A549 (cell line): ENCODE results near the gene FBN2. TPM values are rescaled to one million over a fixed set of nuclear protein-coding genes. Genes with fewer than 3 reads are reported as not detected.

Experiments used
- ATAC-seq, 2 experiments: fragments of 200-7000 bp in 1 of 2; fragments of >200 bp in 1 of 2; cut with Nextera tagmentation in 1 of 2; cut with Tn5 transposase in 1 of 2; 3 replicates each; pipeline versions ENCODE4 v1.8.0 to v1.9.1; 2018 to 2020; ENCODE audit warnings: mild to moderate bottlenecking in 1 of 2, moderate library complexity in 1 of 2
- CTCF ChIA-PET: fragments of 300-600 bp; sonication (Branson Sonifier 250); formaldehyde crosslinking; extraction: SDS; loops from one replicate; lab custom pipeline; 2021; ENCODE audit warnings: antibody characterized with exemption, inconsistent platforms; lab: Yijun Ruan, JAX
- POLR2A ChIA-PET: fragments of 350-600 bp; formaldehyde crosslinking; extraction: SDS; loops from one replicate; lab custom pipeline; 2021; ENCODE audit warnings: antibody characterized with exemption, inconsistent platforms; lab: Yijun Ruan, JAX
- DNase-seq, 2 experiments: peaks; one replicate each; pipeline versions ENCODE4 v3.0.0 to v3.0.0-alpha.2; 2011 to 2016; ENCODE audit warnings: low read depth in 1 of 2, low spot score in 1 of 2
- FAIRE-seq: peaks from 2 replicates; lab custom pipeline; 2011; peaks lifted over from hg19 to GRCh38; lab: Jason Lieb, UNC
- H3K27ac ChIP-seq, 2 experiments: fragments of >200 bp; sonication (Bioruptor Twin); formaldehyde crosslinking; 3 replicates each; pipeline ENCODE4 v1.5.1; 2016 to 2017
- H3K4me1 ChIP-seq: fragments of >200 bp; sonication (Bioruptor Twin); formaldehyde crosslinking; 3 replicates; pipeline ENCODE4 v1.6.1; 2016
- H3K4me2 ChIP-seq: fragments of >200 bp; sonication (Bioruptor Twin); formaldehyde crosslinking; 3 replicates; pipeline ENCODE4 v1.6.1; 2016
- H3K4me3 ChIP-seq: fragments of >200 bp; sonication (Bioruptor Twin); formaldehyde crosslinking; 3 replicates; pipeline ENCODE4 v1.5.1; 2016
- H3K9me3 ChIP-seq: fragments of >200 bp; sonication (Bioruptor Twin); formaldehyde crosslinking; 3 replicates; pipeline ENCODE4 v1.6.1; 2016
- BHLHE40 ChIP-seq: IDR thresholded peaks from 2 replicates; pipeline ENCODE4 v1.6.1; 2012; ENCODE audit warnings: low read depth, low read length, inconsistent platforms
- CHD4 ChIP-seq: fragments of 200-600 bp; sonication (generic); IDR thresholded peaks from 2 replicates; pipeline ENCODE4 v1.6.1; 2016; ENCODE audit warnings: antibody characterized with exemption, mild to moderate bottlenecking, borderline replicate concordance
- EHMT2 ChIP-seq: fragments of 200-600 bp; sonication (generic); IDR thresholded peaks from 2 replicates; pipeline ENCODE4 v1.6.1; 2016; ENCODE audit warnings: antibody characterized with exemption, low read depth, mild to moderate bottlenecking, moderate library complexity
- FOSL2 ChIP-seq, 2 experiments: fragments of 450-650 bp in 1 of 2; fragments of >200 bp in 1 of 2; sonication (Bioruptor Twin) in 1 of 2; formaldehyde crosslinking; IDR thresholded peaks; 2 replicates each; pipeline versions ENCODE4 v1.5.0 to v1.6.1; 2016 to 2020; ENCODE audit warnings: mild to moderate bottlenecking in 1 of 2, moderate library complexity in 1 of 2
- FOXS1 ChIP-seq: fragments of 250-450 bp; sonication (Bioruptor Pico); IDR thresholded peaks from 2 replicates; pipeline ENCODE4 v1.5.0; 2020; ENCODE audit warnings: mild to moderate bottlenecking, moderate library complexity
- GATA3 ChIP-seq: IDR thresholded peaks from 2 replicates; pipeline ENCODE4 v1.6.1; 2012; ENCODE audit warnings: borderline replicate concordance
- HOXB5 ChIP-seq: fragments of 250-450 bp; sonication (Bioruptor Pico); IDR thresholded peaks from 2 replicates; pipeline ENCODE4 v1.5.0; 2020; ENCODE audit warnings: mild to moderate bottlenecking, moderate library complexity
- KDM1A ChIP-seq: fragments of 200-600 bp; sonication (generic); IDR thresholded peaks from 2 replicates; pipeline ENCODE4 v1.6.1; 2016; ENCODE audit warnings: low read depth, mild to moderate bottlenecking
- MYC ChIP-seq: IDR thresholded peaks from 2 replicates; pipeline ENCODE4 v1.6.1; 2012; ENCODE audit warnings: mild to moderate bottlenecking, inconsistent platforms, low read length, improper control_type of control experiment, borderline replicate concordance
- NFE2L2 ChIP-seq: fragments of 150-350 bp; conservative IDR thresholded peaks from 2 replicates; pipeline ENCODE4 v1.6.1; 2014; ENCODE audit warnings: low read length
- NR3C1 ChIP-seq: fragments of >200 bp; sonication (Bioruptor Twin); formaldehyde crosslinking; IDR thresholded peaks from 3 replicates; pipeline ENCODE4 v1.6.1; 2017
- RARB ChIP-seq: fragments of 250-450 bp; sonication (Bioruptor Pico); IDR thresholded peaks from 2 replicates; pipeline ENCODE4 v1.8.0; 2021; ENCODE audit warnings: mild to moderate bottlenecking, moderate library complexity
- SMC3 ChIP-seq: fragments of >200 bp; sonication (Bioruptor Twin); formaldehyde crosslinking; IDR thresholded peaks from 3 replicates; pipeline ENCODE4 v1.6.1; 2018; ENCODE audit warnings: inconsistent platforms
- SREBF2 ChIP-seq: fragments of 450-650 bp; IDR thresholded peaks from 2 replicates; pipeline ENCODE4 v1.6.1; 2014; ENCODE audit warnings: mild to moderate bottlenecking, moderate library complexity
- TFCP2L1 ChIP-seq: fragments of 250-450 bp; sonication (Bioruptor Pico); IDR thresholded peaks from 2 replicates; pipeline ENCODE4 v1.5.0; 2021; ENCODE audit warnings: mild to moderate bottlenecking
- ZFP36 ChIP-seq: fragments of 450-650 bp; IDR thresholded peaks from 2 replicates; pipeline ENCODE4 v1.6.1; 2014; ENCODE audit warnings: borderline replicate concordance; ENCODE audit not compliant: partially characterized antibody
- WGBS: methylation state at CpG from one replicate; pipeline ENCODE4 v1.1.6; 2017; ENCODE audit errors: missing lambda C conversion rate; 5-methylcytosine and 5-hydroxymethylcytosine counted together
- polyA plus RNA-seq, 4 experiments: library from polyadenylated mRNA; depleted of rRNA in 3 of 4; stranded (reverse); fragments of >200 nt; fragmentation: RNase III in 1 of 4; extraction: RNeasy Plus Mini Kit Qiagen cat#74134 plus additional on column Dnase treatment in 1 of 4; gene quantifications; 2 replicates in 3 of 4; 3 replicates in 1 of 4; pipeline ENCODE4 v1.2.3, GENCODE V29; 2011 to 2017
- TF ChIP-seq, protein P1 (sequence below): fragments of >200 bp; sonication (Bioruptor Twin); formaldehyde crosslinking; IDR thresholded peaks from 2 replicates; pipeline ENCODE4 v1.6.1; 2016
- TF ChIP-seq, protein P2 (sequence below): fragments of >200 bp; sonication (Bioruptor Twin); formaldehyde crosslinking; IDR thresholded peaks from 3 replicates; pipeline ENCODE4 v1.6.1; 2016
- TF ChIP-seq, protein P3 (sequence below): fragments of >200 bp; sonication (Bioruptor Twin); formaldehyde crosslinking; IDR thresholded peaks from 3 replicates; pipeline ENCODE4 v1.5.1; 2016
- TF ChIP-seq, protein P4 (sequence below): IDR thresholded peaks from 2 replicates; pipeline ENCODE4 v1.6.1; 2012
- TF ChIP-seq, protein P5 (sequence below): fragments of 250-450 bp; sonication (Bioruptor Pico); IDR thresholded peaks from 2 replicates; pipeline ENCODE4 v1.5.0; 2021; ENCODE audit warnings: mild to moderate bottlenecking, moderate library complexity, borderline replicate concordance
- TF ChIP-seq, protein P6 (sequence below): fragments of 450-650 bp; IDR thresholded peaks from 2 replicates; pipeline ENCODE4 v1.6.1; 2014; ENCODE audit warnings: antibody characterized with exemption
- TF ChIP-seq, protein P7 (sequence below): fragments of 200-600 bp; sonication (generic); IDR thresholded peaks from 2 replicates; pipeline ENCODE4 v1.6.1; 2016; ENCODE audit warnings: antibody characterized with exemption, mild to moderate bottlenecking, moderate library complexity

FBN2 gene
- polyA plus RNA-seq, 2 of the 4 experiments (the other 2 are of a cell fraction), result 22.2 to 22.7 TPM

DNA sequence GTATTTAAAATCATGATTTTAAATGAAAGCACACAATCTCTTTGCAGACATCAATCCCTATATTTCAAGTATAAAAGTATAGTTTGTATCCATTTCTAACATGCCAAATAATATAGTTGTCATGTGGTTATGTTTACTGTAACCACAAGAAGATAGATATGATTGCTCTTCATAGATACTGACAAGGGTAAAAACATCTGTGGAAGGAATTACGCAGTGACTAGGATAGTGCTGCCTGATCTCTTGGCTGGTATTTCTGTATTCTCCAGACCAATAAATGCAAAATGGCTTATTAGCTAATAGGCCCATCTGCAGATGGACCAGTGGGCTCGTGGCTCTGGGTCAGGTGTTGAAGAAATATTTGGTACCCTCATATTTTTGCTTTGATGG, 34.9 kb upstream of the FBN2 start:
- H3K4me2 ChIP-seq, result peak overlapping the region; percentile 39; the same call in 2 of the 3 replicates
- peak overlapping the region in 1 of 2 experiments; percentile 71; a peak in 4 of 6 replicates for H3K27ac ChIP-seq
- peaks cover 27% of the 10 kb centered on the region for H3K4me1 ChIP-seq
- DNase-seq, result no peak
- TF ChIP-seq TFCP2L1 (CRISPR knock-in tag) (no peak), EHMT2 (no peak), ZFP36 (no peak), HOXB5 (CRISPR knock-in tag) (no peak), RARB (no peak), BHLHE40 (no peak), NR3C1 (no peak), MYC (no peak), KDM1A (no peak)
- TF ChIP-seq, protein P1, sequence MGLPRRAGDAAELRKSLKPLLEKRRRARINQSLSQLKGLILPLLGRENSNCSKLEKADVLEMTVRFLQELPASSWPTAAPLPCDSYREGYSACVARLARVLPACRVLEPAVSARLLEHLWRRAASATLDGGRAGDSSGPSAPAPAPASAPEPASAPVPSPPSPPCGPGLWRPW, result no peak
- TF ChIP-seq, protein P2, sequence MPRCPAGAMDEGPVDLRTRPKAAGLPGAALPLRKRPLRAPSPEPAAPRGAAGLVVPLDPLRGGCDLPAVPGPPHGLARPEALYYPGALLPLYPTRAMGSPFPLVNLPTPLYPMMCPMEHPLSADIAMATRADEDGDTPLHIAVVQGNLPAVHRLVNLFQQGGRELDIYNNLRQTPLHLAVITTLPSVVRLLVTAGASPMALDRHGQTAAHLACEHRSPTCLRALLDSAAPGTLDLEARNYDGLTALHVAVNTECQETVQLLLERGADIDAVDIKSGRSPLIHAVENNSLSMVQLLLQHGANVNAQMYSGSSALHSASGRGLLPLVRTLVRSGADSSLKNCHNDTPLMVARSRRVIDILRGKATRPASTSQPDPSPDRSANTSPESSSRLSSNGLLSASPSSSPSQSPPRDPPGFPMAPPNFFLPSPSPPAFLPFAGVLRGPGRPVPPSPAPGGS, result no peak
- TF ChIP-seq, protein P3, sequence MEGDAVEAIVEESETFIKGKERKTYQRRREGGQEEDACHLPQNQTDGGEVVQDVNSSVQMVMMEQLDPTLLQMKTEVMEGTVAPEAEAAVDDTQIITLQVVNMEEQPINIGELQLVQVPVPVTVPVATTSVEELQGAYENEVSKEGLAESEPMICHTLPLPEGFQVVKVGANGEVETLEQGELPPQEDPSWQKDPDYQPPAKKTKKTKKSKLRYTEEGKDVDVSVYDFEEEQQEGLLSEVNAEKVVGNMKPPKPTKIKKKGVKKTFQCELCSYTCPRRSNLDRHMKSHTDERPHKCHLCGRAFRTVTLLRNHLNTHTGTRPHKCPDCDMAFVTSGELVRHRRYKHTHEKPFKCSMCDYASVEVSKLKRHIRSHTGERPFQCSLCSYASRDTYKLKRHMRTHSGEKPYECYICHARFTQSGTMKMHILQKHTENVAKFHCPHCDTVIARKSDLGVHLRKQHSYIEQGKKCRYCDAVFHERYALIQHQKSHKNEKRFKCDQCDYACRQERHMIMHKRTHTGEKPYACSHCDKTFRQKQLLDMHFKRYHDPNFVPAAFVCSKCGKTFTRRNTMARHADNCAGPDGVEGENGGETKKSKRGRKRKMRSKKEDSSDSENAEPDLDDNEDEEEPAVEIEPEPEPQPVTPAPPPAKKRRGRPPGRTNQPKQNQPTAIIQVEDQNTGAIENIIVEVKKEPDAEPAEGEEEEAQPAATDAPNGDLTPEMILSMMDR, result no peak
- TF ChIP-seq, protein P4, sequence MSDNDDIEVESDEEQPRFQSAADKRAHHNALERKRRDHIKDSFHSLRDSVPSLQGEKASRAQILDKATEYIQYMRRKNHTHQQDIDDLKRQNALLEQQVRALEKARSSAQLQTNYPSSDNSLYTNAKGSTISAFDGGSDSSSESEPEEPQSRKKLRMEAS, result no peak
- TF ChIP-seq, protein P5, sequence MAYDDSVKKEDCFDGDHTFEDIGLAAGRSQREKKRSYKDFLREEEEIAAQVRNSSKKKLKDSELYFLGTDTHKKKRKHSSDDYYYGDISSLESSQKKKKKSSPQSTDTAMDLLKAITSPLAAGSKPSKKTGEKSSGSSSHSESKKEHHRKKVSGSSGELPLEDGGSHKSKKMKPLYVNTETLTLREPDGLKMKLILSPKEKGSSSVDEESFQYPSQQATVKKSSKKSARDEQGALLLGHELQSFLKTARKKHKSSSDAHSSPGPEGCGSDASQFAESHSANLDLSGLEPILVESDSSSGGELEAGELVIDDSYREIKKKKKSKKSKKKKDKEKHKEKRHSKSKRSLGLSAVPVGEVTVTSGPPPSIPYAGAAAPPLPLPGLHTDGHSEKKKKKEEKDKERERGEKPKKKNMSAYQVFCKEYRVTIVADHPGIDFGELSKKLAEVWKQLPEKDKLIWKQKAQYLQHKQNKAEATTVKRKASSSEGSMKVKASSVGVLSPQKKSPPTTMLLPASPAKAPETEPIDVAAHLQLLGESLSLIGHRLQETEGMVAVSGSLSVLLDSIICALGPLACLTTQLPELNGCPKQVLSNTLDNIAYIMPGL, result no peak
- FAIRE-seq, result no peak
- no peak overlapping the region for H3K4me3 ChIP-seq
- ChIA-PET POLR2A (no interaction called here), CTCF (no interaction called here)
- no peak for ATAC-seq
- WGBS, result 89% methylated on average over 2 of the region's 2 CpGs
- H3K9me3 ChIP-seq, result no peaks in the 10 kb centered on the region

DNA sequence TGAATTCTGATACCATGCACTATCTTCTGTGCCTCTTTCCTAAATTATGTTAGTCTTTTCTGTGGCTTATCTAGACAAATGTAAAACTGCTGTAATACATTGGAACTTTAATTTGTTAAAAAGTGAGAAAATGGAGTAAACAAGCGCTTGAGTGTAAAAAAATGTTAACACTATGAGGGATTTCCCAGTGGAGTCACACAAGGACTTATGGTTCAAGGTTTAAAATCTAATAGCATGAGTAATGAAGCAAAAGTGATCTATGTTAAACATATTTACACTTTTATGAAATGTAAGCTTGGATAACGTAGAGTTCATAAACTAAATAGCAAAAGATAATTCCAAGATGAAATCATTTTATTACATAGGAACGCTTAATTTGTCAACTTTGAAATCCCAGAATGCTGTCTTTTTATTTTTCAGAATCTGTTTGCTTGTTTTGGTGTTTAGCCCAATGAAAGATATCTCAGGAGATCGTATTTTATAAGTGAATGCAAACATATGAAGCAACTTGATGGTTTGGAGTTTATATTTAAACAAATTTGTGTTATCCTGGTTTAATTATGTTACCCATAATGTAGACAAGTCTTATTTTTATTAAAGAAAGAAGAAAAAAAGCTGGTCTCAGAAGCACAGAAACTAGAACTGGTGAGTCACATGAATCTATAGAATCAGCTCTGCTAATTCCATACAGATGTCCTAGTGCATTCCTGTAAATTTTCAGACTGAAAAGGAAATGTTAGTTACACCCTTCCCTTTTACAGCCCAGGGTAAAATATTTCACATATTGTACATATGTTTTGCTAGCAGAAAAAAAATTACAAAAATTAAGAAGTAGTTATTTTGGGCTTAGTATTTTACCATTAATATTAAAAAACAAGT, 34.2 kb upstream of the FBN2 start:
- H3K27ac ChIP-seq, result no peak overlapping the region
- ChIA-PET POLR2A (no interaction called here), CTCF (no interaction called here)
- WGBS, result 49% methylated on average over 4 of the region's 4 CpGs
- TF ChIP-seq GATA3 (no peak), HOXB5 (CRISPR knock-in tag) (no peak), SREBF2 (no peak), NFE2L2 (no peak), KDM1A (no peak), FOSL2 (IDR thresholded peaks at IDR 0.05) (no peak), FOSL2 (CRISPR knock-in tag; IDR thresholded peaks at IDR 0.05) (no peak), CHD4 (no peak), SMC3 (no peak), FOXS1 (CRISPR knock-in tag) (no peak)
- TF ChIP-seq, protein P6, sequence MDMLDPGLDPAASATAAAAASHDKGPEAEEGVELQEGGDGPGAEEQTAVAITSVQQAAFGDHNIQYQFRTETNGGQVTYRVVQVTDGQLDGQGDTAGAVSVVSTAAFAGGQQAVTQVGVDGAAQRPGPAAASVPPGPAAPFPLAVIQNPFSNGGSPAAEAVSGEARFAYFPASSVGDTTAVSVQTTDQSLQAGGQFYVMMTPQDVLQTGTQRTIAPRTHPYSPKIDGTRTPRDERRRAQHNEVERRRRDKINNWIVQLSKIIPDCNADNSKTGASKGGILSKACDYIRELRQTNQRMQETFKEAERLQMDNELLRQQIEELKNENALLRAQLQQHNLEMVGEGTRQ, result no peak
- TF ChIP-seq, protein P7, sequence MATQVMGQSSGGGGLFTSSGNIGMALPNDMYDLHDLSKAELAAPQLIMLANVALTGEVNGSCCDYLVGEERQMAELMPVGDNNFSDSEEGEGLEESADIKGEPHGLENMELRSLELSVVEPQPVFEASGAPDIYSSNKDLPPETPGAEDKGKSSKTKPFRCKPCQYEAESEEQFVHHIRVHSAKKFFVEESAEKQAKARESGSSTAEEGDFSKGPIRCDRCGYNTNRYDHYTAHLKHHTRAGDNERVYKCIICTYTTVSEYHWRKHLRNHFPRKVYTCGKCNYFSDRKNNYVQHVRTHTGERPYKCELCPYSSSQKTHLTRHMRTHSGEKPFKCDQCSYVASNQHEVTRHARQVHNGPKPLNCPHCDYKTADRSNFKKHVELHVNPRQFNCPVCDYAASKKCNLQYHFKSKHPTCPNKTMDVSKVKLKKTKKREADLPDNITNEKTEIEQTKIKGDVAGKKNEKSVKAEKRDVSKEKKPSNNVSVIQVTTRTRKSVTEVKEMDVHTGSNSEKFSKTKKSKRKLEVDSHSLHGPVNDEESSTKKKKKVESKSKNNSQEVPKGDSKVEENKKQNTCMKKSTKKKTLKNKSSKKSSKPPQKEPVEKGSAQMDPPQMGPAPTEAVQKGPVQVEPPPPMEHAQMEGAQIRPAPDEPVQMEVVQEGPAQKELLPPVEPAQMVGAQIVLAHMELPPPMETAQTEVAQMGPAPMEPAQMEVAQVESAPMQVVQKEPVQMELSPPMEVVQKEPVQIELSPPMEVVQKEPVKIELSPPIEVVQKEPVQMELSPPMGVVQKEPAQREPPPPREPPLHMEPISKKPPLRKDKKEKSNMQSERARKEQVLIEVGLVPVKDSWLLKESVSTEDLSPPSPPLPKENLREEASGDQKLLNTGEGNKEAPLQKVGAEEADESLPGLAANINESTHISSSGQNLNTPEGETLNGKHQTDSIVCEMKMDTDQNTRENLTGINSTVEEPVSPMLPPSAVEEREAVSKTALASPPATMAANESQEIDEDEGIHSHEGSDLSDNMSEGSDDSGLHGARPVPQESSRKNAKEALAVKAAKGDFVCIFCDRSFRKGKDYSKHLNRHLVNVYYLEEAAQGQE, result no peak
- no peak overlapping the region for H3K4me3 ChIP-seq
- FAIRE-seq (no peak), DNase-seq (no peak), ATAC-seq (no peak)
- peaks cover 27% of the 10 kb centered on the region for H3K4me1 ChIP-seq
- no peaks in the 10 kb centered on the region for H3K9me3 ChIP-seq
- H3K4me2 ChIP-seq, result peak overlapping the region; percentile 39; the same call in 2 of the 3 replicates
